Heart left ventricle (tissue), 16 donors: ENCODE data around the gene MYBPC2. TPM values are rescaled to one million over a fixed set of nuclear protein-coding genes. Genes with fewer than 3 reads are reported as not detected.

Experiments used
- ATAC-seq, 4 donors: fragments of 200-7000 bp; cut with Tn5 transposase; one replicate each; pipeline ENCODE4 v1.9.1; 2020 to 2022; ENCODE audit warnings: moderate library complexity in 4 of 4, mild to moderate bottlenecking in 3 of 4, moderate number of reproducible peaks in 1 of 4
- DNase-seq, 5 donors: peaks; one replicate each; pipeline ENCODE4 v3.0.0-alpha.2; 2020
- H3K27ac ChIP-seq, 12 donors: fragments of 200-600 bp; sonication (generic) in 4 of 12; one replicate each; pipeline versions ENCODE4 v1.5.0 to v1.8.0; 2016 to 2022; ENCODE audit warnings: mild to moderate bottlenecking in 2 of 12
- H3K27me3 ChIP-seq, 9 donors: fragments of 200-600 bp; sonication (generic) in 2 of 9; one replicate each; pipeline versions ENCODE4 v1.5.1 to v1.8.0; 2016 to 2022; ENCODE audit warnings: mild to moderate bottlenecking in 3 of 9
- H3K36me3 ChIP-seq, 9 donors: fragments of 200-600 bp; sonication (generic) in 2 of 9; one replicate each; pipeline versions ENCODE4 v1.5.0 to v1.8.0; 2018 to 2022; ENCODE audit warnings: mild to moderate bottlenecking in 2 of 9
- H3K4me1 ChIP-seq, 12 donors: fragments of 200-600 bp; sonication (generic) in 4 of 12; one replicate each; pipeline versions ENCODE4 v1.5.0 to v1.8.0; 2016 to 2022; ENCODE audit warnings: mild to moderate bottlenecking in 3 of 12
- H3K4me3 ChIP-seq, 12 donors: fragments of 200-600 bp; sonication (generic) in 4 of 12; one replicate each; pipeline versions ENCODE4 v1.5.0 to v1.8.0; 2017 to 2022; ENCODE audit warnings: mild to moderate bottlenecking in 9 of 12, moderate library complexity in 4 of 12
- H3K9me3 ChIP-seq, 12 donors: fragments of 200-600 bp; sonication (generic) in 4 of 12; one replicate each; pipeline versions ENCODE4 v1.5.0 to v1.8.0; 2016 to 2022; ENCODE audit warnings: mild to moderate bottlenecking in 1 of 12
- POLR2A ChIP-seq, 2 donors: fragments of 450-650 bp; IDR thresholded peaks; one replicate each; pipeline ENCODE4 v1.6.1; 2017; ENCODE audit warnings: antibody characterized with exemption in 2 of 2, mild to moderate bottlenecking in 2 of 2, moderate library complexity in 2 of 2
- WGBS, 4 donors: extraction: QIAGEN DNeasy Blood & Tissue Kit in 2 of 4; methylation state at CpG; one replicate each; pipeline versions ENCODE4 v1.1.5 to v1.1.7; 2013 to 2018; 5-methylcytosine and 5-hydroxymethylcytosine counted together
- intact Hi-C, 10 donors: fragments of 100-400 bp; cut with DNase I; formaldehyde crosslinking; loops; one replicate each; pipeline versions ENCODE4 v1.11.1 to v1.14.2; 2022
- polyA plus RNA-seq, 2 donors: library from polyadenylated mRNA; stranded (reverse); fragments of 200-250 nt; gene quantifications; one replicate each; pipeline ENCODE4 v1.2.3, GENCODE V29; 2013
- total RNA-seq, 9 donors: library from RNA; depleted of rRNA in 2 of 9; stranded (reverse); fragments of >200 nt in 2 of 9; fragmentation: NEBNext Ultra II Directional in 3 of 9; extraction: Animal tissue kit (Norgen Biotek cat#: 25700) in 3 of 9; gene quantifications; one replicate each; pipeline versions ENCODE4 v1.1.0 to v1.2.4, GENCODE V29; 2016 to 2023
- TF ChIP-seq, protein P1 (sequence below), 12 donors: fragments of 200-600 bp; sonication (generic) in 4 of 12; IDR thresholded peaks; one replicate each; pipeline versions ENCODE4 v1.5.0 to v1.8.0; 2018 to 2022; ENCODE audit warnings: antibody characterized with exemption in 12 of 12, mild to moderate bottlenecking in 5 of 12
- donor health status: ischemic (EF 13 %, LVEDD 7.1; RV severe dilation, severe dysfunction).
- donor health status: healthy with polysubstance abuse.
- donor health status: DM: no; HTN: yes; CAD: no.
- donor health status: DM: no; HTN: no; CAD: no.
- donor health status: ischemic (EF 25% LVEDD 6.9; RV normal size, moderate dysfunction).
- donor health status: ischemic (EF 25% LVEDD 5.7; RV mildly dilated, moderate dysfunction).
- donor health status: healthy.
- donor health status: DM: yes; HTN: yes; CAD: no.
- donor health status: ischemic (EF 35%, LVEDD 5.7; RV mildly dilated, moderate dysfunction).
- donor health status: nonischemic (EF 11% LVEDD 7.7; RV severe dilation, severe dysfunction).
- donor health status: DM: yes; HTN: yes; CAD: no.
- donor health status: PGD.
- donor health status: ischemic (EF 29% LVEDD 5.4; RV normal size, mild dysfunction).
- donor health status: nonischemic (EF 23%, LVEDD 6.1; RV moderate dilation, normal function).

The MYBPC2 gene
- total and polyA plus RNA-seq, 11 donors = 0.09 to 0.35 (median 0.28) TPM; not detected in 8

DNA sequence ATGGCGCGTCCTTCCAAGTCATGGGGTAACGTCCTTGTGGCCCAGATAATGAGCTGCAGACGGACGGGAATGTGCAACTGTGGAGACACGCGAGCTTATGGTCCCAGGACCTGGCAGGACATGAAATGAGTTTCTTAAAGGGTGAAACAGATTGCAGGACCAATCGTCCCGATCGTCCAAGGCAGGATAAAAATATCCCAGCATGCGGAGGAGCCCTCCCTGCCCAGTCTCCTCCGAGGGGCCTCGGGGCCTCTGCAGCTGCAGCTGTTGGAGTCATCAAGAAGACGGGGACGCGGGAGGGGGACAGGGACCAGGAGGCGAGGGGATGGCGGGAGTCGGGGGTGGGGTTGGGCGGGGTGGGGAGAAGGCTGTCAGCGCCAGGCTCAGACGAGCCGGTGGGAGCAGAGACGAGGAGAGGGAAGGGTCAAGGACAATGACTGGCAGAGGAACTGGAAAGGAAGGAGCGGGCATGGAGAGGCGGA is 58.3 kb downstream of the MYBPC2 start:
- Histone ChIP-seq H3K27ac (no peak overlapping the region), H3K9me3 (no peaks in the 10 kb centered on the region), H3K27me3 (peaks cover 0 to 4% (median 0%) of the 10 kb centered on the region in 9 donors), H3K4me1 (peaks cover 0 to 21% (median 0%) of the 10 kb centered on the region in 12 donors), H3K36me3 (peaks cover 0 to 9% (median 0%) of the 10 kb centered on the region in 9 donors), H3K4me3 (no peak overlapping the region)
- 19 to 29% (median 25%) methylated on average over 22 to 26 of the region's 26 CpGs for WGBS, 4 donors
- no peak for TF ChIP-seq POLR2A (IDR thresholded peaks at IDR 0.05)
- TF ChIP-seq, protein P1, sequence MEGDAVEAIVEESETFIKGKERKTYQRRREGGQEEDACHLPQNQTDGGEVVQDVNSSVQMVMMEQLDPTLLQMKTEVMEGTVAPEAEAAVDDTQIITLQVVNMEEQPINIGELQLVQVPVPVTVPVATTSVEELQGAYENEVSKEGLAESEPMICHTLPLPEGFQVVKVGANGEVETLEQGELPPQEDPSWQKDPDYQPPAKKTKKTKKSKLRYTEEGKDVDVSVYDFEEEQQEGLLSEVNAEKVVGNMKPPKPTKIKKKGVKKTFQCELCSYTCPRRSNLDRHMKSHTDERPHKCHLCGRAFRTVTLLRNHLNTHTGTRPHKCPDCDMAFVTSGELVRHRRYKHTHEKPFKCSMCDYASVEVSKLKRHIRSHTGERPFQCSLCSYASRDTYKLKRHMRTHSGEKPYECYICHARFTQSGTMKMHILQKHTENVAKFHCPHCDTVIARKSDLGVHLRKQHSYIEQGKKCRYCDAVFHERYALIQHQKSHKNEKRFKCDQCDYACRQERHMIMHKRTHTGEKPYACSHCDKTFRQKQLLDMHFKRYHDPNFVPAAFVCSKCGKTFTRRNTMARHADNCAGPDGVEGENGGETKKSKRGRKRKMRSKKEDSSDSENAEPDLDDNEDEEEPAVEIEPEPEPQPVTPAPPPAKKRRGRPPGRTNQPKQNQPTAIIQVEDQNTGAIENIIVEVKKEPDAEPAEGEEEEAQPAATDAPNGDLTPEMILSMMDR (IDR thresholded peaks at IDR 0.05) = no peak
- ATAC-seq (no peak), DNase-seq (peak in 3 of 5 donors; percentile 24 to 46 (median 28))
- intact Hi-C loops = no loop called here

DNA sequence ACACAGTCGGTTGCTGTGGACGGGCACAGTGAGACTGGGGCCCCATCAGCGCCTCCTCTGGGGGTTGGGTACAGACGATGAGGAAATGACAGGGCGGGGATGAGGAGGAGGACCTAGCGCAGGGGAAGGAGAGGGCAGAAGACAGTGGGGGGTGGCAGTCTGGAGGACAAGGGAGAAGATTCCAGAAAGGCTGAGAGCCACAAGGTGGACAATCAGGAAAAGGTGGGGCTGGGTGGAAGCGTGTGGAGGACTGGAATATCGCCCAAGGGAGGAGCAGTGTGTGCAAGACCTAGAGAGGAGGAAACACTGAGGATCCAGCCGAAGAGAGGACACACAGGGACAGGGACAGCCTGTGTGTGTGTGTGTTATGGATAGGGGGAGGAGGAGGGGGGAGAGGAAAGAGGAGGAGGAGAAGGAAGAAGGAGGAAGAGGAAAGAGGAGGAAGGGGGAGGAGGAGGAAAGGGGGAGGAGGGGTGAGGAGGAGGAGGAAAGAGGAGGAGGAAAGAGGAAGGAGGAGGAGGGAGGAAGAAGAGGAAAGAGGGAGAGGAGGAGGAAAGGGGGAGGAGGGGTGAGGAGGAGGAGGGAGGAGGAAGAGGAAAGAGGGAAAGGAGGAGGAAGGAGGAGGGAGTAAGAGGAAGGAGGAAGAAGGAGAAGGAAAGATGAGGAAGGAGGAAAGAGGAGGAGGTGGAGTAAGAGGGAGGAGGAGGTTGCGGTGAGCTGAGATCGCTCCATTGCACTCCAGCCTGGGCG is 59.8 kb downstream of the MYBPC2 start:
- Histone ChIP-seq H3K4me1 (peaks cover 0 to 21% (median 0%) of the 10 kb centered on the region in 12 donors), H3K27me3 (peaks cover 0 to 3% (median 0%) of the 10 kb centered on the region in 9 donors), H3K36me3 (no peaks in the 10 kb centered on the region), H3K4me3 (no peak overlapping the region), H3K9me3 (no peaks in the 10 kb centered on the region), H3K27ac (no peak overlapping the region)
- TF ChIP-seq POLR2A (IDR thresholded peaks at IDR 0.05) = no peak
- TF ChIP-seq, protein P1 (IDR thresholded peaks at IDR 0.05) = no peak
- ATAC-seq = no peak
- peak in 3 of 5 donors; percentile 29 to 61 (median 42) for DNase-seq
- intact Hi-C loops = no loop called here
- WGBS, 4 donors = 13 to 30% (median 21%) methylated on average over 9 to 12 of the region's 12 CpGs

DNA sequence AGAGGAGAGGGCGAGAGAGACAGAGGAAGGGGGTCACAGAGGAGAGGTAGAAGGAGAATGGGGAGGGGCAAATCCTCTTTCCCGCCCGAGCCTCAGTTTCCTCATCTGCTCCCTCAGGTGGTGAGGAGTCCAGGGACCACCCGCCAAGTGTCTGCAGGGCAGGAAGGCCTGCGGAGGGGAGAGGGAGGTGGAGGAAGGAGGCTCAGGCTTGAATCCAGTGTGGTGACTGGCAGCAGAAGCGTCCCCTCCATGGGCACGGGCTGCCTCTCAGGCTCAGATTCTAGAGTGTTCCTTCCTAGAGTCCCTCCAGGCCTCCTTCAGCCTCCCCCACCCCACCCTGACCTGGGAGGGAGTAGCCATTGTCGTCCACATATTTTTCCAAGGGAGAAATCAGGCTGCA is 60.5 kb downstream of the MYBPC2 start:
- Histone ChIP-seq H3K4me3 (no peak overlapping the region), H3K36me3 (no peaks in the 10 kb centered on the region), H3K27ac (no peak overlapping the region), H3K4me1 (peaks cover 0 to 21% (median 0%) of the 10 kb centered on the region in 12 donors), H3K9me3 (no peaks in the 10 kb centered on the region), H3K27me3 (no peaks in the 10 kb centered on the region)
- intact Hi-C loops = no loop called here
- no peak for ATAC-seq
- peak in 3 of 5 donors; percentile 9 to 29 (median 25) for DNase-seq
- TF ChIP-seq, protein P1 (IDR thresholded peaks at IDR 0.05) = no peak
- no peak for TF ChIP-seq POLR2A (IDR thresholded peaks at IDR 0.05)
- WGBS, 4 donors = 45 to 53% (median 51%) methylated on average over 8 of the region's 8 CpGs

DNA sequence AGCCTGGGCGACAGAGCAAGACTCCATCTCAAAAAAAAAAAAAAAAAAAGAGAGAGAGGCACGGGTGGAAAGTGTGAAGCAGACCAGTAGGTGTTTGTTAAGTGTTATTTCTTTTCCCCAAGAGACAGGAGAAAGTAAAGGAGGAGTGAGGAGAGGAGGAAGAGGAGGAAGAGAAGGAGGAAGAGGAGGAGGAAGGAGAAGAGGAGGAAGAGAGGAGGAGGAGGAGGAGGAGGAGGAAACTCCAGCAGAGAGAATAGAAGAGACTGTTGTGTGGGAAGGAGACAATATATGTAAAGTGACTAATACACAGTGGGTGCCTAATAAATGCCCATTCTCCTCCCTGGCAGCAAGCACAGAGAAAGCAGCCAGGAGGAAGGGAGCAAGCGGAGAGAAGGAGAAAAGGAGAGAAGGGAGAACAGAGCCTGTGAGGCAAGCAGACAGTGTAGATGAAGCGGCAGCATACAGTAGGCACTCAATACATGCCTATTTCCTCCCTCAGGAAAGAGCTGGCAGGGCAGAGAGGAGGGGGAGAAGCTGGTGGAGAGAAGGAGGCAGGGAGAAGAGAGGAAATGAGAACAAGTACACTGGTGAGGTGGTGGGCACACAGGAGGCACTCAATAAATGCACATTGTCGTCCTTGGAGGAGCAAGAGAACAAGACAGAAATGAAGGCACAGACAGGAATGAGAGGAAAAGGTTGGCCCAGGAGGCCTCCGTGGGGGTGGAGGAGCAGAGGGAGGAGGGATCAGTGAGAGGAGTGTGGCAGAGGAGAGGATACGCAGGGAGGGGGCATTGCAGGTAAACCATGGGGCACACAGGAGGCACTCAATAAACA is 61.7 kb downstream of the MYBPC2 start:
- Histone ChIP-seq H3K36me3 (no peaks in the 10 kb centered on the region), H3K4me1 (peaks cover 0 to 18% (median 0%) of the 10 kb centered on the region in 12 donors), H3K4me3 (no peak overlapping the region), H3K27ac (no peak overlapping the region), H3K27me3 (no peaks in the 10 kb centered on the region), H3K9me3 (no peaks in the 10 kb centered on the region)
- peak in 1 of 4 donors; percentile 3 for ATAC-seq
- WGBS, 4 donors = 40 to 50% (median 46%) methylated on average over 7 of the region's 7 CpGs
- TF ChIP-seq POLR2A (IDR thresholded peaks at IDR 0.05) = no peak
- TF ChIP-seq, protein P1 (IDR thresholded peaks at IDR 0.05) = no peak
- DNase-seq = peak in 3 of 5 donors; percentile 29 to 48 (median 41)
- intact Hi-C loops = no loop called here
